ENCODE data around the gene RCSD1.

DNA sequence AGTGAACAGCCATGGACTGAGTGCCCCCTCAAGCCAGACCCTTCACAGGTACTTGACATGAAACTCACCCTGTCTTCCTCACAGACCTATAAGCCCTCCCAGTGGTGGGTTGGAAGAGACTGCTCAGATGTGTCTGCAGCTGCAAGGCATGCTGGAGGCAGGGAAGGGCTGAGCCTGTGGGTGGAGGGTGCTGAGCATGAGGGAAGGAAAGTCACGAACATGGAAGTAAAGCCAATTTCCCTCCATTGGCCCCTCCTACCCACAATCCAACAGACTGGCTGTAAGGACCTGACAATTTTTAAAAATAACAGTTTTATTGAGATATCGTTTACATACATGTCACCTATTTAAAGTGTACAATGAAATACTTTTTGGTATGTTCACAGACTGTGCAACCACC lies 44.1 kb downstream of the RCSD1 start:
- TF ChIP-seq, protein P1, sequence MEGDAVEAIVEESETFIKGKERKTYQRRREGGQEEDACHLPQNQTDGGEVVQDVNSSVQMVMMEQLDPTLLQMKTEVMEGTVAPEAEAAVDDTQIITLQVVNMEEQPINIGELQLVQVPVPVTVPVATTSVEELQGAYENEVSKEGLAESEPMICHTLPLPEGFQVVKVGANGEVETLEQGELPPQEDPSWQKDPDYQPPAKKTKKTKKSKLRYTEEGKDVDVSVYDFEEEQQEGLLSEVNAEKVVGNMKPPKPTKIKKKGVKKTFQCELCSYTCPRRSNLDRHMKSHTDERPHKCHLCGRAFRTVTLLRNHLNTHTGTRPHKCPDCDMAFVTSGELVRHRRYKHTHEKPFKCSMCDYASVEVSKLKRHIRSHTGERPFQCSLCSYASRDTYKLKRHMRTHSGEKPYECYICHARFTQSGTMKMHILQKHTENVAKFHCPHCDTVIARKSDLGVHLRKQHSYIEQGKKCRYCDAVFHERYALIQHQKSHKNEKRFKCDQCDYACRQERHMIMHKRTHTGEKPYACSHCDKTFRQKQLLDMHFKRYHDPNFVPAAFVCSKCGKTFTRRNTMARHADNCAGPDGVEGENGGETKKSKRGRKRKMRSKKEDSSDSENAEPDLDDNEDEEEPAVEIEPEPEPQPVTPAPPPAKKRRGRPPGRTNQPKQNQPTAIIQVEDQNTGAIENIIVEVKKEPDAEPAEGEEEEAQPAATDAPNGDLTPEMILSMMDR (IDR thresholded peaks at IDR 0.05; ENCODE audit: low read depth, low read length), result no peak
- TF ChIP-seq EZH2phosphoT487 (IDR thresholded peaks at IDR 0.05; ENCODE audit: low read depth), result no peak
